IPS DF 19.7 (cell line): ENCODE results near the gene LILRA6.

Source experiments
- DNase-seq: peaks from one replicate; pipeline ENCODE4 v3.0.0-alpha.2; 2013; ENCODE audit warnings: low read depth, low spot score

LILRA6 gene

DNA sequence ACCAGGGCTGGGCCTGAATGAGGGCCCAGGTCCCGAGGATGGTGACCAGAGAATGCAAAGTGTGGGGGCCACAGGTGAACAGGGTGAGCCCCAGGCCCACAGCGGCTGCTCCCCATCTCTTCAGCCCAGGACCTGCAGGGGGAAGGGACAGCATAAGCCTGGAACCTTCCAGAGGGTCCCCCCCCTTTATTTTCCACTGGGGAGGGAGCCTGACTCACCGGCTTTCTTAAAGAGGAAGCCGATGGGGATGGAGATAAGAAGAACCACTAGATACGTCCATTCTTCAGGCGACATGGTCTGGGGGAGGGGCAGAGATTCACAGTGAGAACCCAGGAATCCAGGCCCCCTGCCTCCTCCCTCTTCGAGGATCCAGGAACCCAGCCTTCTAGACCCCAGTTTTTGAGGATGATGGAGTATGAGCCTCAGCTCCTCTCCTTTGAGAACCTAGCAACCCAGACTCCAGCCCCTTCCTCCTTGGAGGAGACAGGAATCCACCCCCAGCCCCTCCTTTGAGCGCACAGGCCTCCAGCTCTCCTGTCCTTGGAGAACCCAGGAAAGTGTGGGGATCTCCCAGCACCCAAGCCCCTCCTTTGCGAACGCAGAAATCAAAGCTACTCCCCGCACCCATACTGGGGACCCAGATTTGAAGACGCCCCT, 54.2 kb downstream of the LILRA6 start:
- DNase-seq = no peak

GRCh38 chr19:54186934-54187381, 55.6 kb downstream of the LILRA6 start:
- DNase-seq = no peak
